ENCODE data around the gene PTPRM. TPM values are rescaled to one million over a fixed set of nuclear protein-coding genes. Genes with fewer than 3 reads are reported as not detected.
A peak's percentile ranks its signal among the peaks of the same experiment; 100 is the strongest.

Gene PTPRM
- total RNA-seq, 1 donor from 2014 or later, result 13.9 TPM

GRCh38 chr18:7755753-7756475 lies 188.8 kb downstream of the PTPRM start:
- no peaks in the 10 kb centered on the region for H3K36me3 ChIP-seq
- no peak overlapping the region for H3K27ac ChIP-seq
- no peaks in the 10 kb centered on the region for H3K9me3 Mint-ChIP-seq
- H3K4me3 Mint-ChIP-seq, result no peak overlapping the region
- no peaks in the 10 kb centered on the region for H3K9me3 ChIP-seq (ENCODE audit: low read depth)
- no peak overlapping the region for H3K4me2 ChIP-seq
- H2AFZ ChIP-seq (replicated peaks), result no peak overlapping the region
- no peak overlapping the region for H3K9ac ChIP-seq
- no peak overlapping the region for H3K4me3 ChIP-seq
- no peaks in the 10 kb centered on the region for H3K79me2 ChIP-seq (ENCODE audit: low read depth)
- H3K27me3 Mint-ChIP-seq (ENCODE audit: insufficient read depth, low read depth), result no peaks in the 10 kb centered on the region
- TF ChIP-seq EZH2 (IDR thresholded peaks at IDR 0.05) (no peak), CTCF (IDR thresholded peaks at IDR 0.05) (peak; percentile 35), EZH2phosphoT487 (IDR thresholded peaks at IDR 0.05) (no peak)
- peaks cover 8% of the 10 kb centered on the region for H3K4me1 ChIP-seq
- DNase-seq (ENCODE audit: low spot score), result no peak
- peaks cover 16% of the 10 kb centered on the region for H3K4me1 Mint-ChIP-seq
- peaks cover 2% of the 10 kb centered on the region for H3K36me3 Mint-ChIP-seq
- H3K27ac Mint-ChIP-seq, result no peak overlapping the region
- H3K27me3 ChIP-seq, result no peaks in the 10 kb centered on the region
- H4K20me1 ChIP-seq (ENCODE audit: low read depth), result no peaks in the 10 kb centered on the region
- no peaks in the 10 kb centered on the region for H3F3A ChIP-seq (ENCODE audit: low read depth)

- Mint-ChIP-seq H3K36me3 (peaks cover 3% of the 10 kb centered on the region), H3K27me3 (ENCODE audit: insufficient read depth, low read depth) (no peaks in the 10 kb centered on the region), H3K27ac (no peak overlapping the region), H3K4me3 (no peak overlapping the region), H3K9me3 (no peaks in the 10 kb centered on the region), H3K4me1 (peaks cover 11% of the 10 kb centered on the region)
- Histone ChIP-seq H4K20me1 (ENCODE audit: low read depth) (no peaks in the 10 kb centered on the region), H2AFZ (replicated peaks) (no peak overlapping the region), H3K4me1 (peaks cover 8% of the 10 kb centered on the region), H3K27ac (no peak overlapping the region), H3K4me3 (no peak overlapping the region), H3K27me3 (no peaks in the 10 kb centered on the region), H3F3A (ENCODE audit: low read depth) (no peaks in the 10 kb centered on the region), H3K4me2 (no peak overlapping the region), H3K9ac (no peak overlapping the region), H3K9me3 (ENCODE audit: low read depth) (no peaks in the 10 kb centered on the region), H3K79me2 (ENCODE audit: low read depth) (no peaks in the 10 kb centered on the region), H3K36me3 (no peaks in the 10 kb centered on the region)
- no peak for TF ChIP-seq CTCF (IDR thresholded peaks at IDR 0.05)
- DNase-seq (ENCODE audit: low spot score), result no peak
Measured at GRCh38 chr18:7757175-7757574, 190.1 kb downstream of the PTPRM start.

- Mint-ChIP-seq H3K4me1 (peaks cover 11% of the 10 kb centered on the region), H3K36me3 (peaks cover 3% of the 10 kb centered on the region), H3K4me3 (no peak overlapping the region), H3K27ac (no peak overlapping the region), H3K9me3 (no peaks in the 10 kb centered on the region), H3K27me3 (ENCODE audit: insufficient read depth, low read depth) (no peaks in the 10 kb centered on the region)
- Histone ChIP-seq H3K36me3 (no peaks in the 10 kb centered on the region), H3K27ac (no peak overlapping the region), H3F3A (ENCODE audit: low read depth) (no peaks in the 10 kb centered on the region), H3K27me3 (no peaks in the 10 kb centered on the region), H3K4me1 (peaks cover 8% of the 10 kb centered on the region), H2AFZ (replicated peaks) (no peak overlapping the region), H3K4me2 (no peak overlapping the region), H3K79me2 (ENCODE audit: low read depth) (no peaks in the 10 kb centered on the region), H3K4me3 (no peak overlapping the region), H4K20me1 (ENCODE audit: low read depth) (no peaks in the 10 kb centered on the region), H3K9ac (no peak overlapping the region), H3K9me3 (ENCODE audit: low read depth) (no peaks in the 10 kb centered on the region)
- no peak for DNase-seq (ENCODE audit: low spot score)
- no peak for TF ChIP-seq EZH2phosphoT487 (IDR thresholded peaks at IDR 0.05)
- no peak for TF ChIP-seq EZH2 (IDR thresholded peaks at IDR 0.05)
- no peak for TF ChIP-seq CTCF (IDR thresholded peaks at IDR 0.05)
Measured at GRCh38 chr18:7758764-7759163, 191.6 kb downstream of the PTPRM start.

All from neural progenitor cell (in vitro differentiated cells).